ENCODE measurements around the gene CCDC85A.

GRCh38 chr2:56372071-56372656, 188.4 kb downstream of the CCDC85A start:
- TF ChIP-seq EZH2phosphoT487 (IDR thresholded peaks at IDR 0.05; ENCODE audit: unreplicated experiment) (no peak), EZH2 (IDR thresholded peaks at IDR 0.05; ENCODE audit: low read depth, unreplicated experiment) (no peak), CREB1 (CRISPR knock-in tag; IDR thresholded peaks at IDR 0.05; ENCODE audit: low read depth) (no peak), ZNF331 (CRISPR knock-in tag; IDR thresholded peaks at IDR 0.05; ENCODE audit: low read depth) (no peak), REST (IDR thresholded peaks at IDR 0.05; ENCODE audit: unreplicated experiment) (no peak), POLR2AphosphoS5 (IDR thresholded peaks at IDR 0.05; ENCODE audit: low read depth) (no peak), NANOG (IDR thresholded peaks at IDR 0.05; ENCODE audit: borderline replicate concordance) (no peak)
- TF ChIP-seq, protein P1, sequence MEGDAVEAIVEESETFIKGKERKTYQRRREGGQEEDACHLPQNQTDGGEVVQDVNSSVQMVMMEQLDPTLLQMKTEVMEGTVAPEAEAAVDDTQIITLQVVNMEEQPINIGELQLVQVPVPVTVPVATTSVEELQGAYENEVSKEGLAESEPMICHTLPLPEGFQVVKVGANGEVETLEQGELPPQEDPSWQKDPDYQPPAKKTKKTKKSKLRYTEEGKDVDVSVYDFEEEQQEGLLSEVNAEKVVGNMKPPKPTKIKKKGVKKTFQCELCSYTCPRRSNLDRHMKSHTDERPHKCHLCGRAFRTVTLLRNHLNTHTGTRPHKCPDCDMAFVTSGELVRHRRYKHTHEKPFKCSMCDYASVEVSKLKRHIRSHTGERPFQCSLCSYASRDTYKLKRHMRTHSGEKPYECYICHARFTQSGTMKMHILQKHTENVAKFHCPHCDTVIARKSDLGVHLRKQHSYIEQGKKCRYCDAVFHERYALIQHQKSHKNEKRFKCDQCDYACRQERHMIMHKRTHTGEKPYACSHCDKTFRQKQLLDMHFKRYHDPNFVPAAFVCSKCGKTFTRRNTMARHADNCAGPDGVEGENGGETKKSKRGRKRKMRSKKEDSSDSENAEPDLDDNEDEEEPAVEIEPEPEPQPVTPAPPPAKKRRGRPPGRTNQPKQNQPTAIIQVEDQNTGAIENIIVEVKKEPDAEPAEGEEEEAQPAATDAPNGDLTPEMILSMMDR (conservative IDR thresholded peaks at IDR 0.05; ENCODE audit: low read depth in 2 of 2), result no peak
- TF ChIP-seq, protein P2, sequence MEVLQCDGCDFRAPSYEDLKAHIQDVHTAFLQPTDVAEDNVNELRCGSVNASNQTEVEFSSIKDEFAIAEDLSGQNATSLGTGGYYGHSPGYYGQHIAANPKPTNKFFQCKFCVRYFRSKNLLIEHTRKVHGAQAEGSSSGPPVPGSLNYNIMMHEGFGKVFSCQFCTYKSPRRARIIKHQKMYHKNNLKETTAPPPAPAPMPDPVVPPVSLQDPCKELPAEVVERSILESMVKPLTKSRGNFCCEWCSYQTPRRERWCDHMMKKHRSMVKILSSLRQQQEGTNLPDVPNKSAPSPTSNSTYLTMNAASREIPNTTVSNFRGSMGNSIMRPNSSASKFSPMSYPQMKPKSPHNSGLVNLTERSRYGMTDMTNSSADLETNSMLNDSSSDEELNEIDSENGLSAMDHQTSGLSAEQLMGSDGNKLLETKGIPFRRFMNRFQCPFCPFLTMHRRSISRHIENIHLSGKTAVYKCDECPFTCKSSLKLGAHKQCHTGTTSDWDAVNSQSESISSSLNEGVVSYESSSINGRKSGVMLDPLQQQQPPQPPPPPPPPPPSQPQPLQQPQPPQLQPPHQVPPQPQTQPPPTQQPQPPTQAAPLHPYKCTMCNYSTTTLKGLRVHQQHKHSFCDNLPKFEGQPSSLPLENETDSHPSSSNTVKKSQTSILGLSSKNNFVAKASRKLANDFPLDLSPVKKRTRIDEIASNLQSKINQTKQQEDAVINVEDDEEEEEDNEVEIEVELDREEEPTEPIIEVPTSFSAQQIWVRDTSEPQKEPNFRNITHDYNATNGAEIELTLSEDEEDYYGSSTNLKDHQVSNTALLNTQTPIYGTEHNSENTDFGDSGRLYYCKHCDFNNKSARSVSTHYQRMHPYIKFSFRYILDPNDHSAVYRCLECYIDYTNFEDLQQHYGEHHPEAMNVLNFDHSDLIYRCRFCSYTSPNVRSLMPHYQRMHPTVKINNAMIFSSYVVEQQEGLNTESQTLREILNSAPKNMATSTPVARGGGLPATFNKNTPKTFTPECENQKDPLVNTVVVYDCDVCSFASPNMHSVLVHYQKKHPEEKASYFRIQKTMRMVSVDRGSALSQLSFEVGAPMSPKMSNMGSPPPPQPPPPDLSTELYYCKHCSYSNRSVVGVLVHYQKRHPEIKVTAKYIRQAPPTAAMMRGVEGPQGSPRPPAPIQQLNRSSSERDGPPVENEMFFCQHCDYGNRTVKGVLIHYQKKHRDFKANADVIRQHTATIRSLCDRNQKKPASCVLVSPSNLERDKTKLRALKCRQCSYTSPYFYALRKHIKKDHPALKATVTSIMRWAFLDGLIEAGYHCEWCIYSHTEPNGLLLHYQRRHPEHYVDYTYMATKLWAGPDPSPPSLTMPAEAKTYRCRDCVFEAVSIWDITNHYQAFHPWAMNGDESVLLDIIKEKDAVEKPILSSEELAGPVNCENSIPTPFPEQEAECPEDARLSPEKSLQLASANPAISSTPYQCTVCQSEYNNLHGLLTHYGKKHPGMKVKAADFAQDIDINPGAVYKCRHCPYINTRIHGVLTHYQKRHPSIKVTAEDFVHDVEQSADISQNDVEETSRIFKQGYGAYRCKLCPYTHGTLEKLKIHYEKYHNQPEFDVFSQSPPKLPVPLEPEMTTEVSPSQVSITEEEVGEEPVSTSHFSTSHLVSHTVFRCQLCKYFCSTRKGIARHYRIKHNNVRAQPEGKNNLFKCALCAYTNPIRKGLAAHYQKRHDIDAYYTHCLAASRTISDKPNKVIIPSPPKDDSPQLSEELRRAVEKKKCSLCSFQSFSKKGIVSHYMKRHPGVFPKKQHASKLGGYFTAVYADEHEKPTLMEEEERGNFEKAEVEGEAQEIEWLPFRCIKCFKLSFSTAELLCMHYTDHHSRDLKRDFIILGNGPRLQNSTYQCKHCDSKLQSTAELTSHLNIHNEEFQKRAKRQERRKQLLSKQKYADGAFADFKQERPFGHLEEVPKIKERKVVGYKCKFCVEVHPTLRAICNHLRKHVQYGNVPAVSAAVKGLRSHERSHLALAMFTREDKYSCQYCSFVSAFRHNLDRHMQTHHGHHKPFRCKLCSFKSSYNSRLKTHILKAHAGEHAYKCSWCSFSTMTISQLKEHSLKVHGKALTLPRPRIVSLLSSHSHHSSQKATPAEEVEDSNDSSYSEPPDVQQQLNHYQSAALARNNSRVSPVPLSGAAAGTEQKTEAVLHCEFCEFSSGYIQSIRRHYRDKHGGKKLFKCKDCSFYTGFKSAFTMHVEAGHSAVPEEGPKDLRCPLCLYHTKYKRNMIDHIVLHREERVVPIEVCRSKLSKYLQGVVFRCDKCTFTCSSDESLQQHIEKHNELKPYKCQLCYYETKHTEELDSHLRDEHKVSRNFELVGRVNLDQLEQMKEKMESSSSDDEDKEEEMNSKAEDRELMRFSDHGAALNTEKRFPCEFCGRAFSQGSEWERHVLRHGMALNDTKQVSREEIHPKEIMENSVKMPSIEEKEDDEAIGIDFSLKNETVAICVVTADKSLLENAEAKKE (CRISPR knock-in tag; IDR thresholded peaks at IDR 0.05), result no peak

Measured in GM23338 (cell line).